OCI-LY7 (cell line): ENCODE data around the gene GDPD3. TPM values are rescaled to one million over a fixed set of nuclear protein-coding genes. Genes with fewer than 3 reads are reported as not detected.

Experiments used
- BruUV-seq: library from RNA; stranded (reverse); fragments of 400-500 nt; replicated peaks from 2 replicates; lab custom pipeline; 2021; lab: Mats Ljungman, UMichigan
- CTCF ChIA-PET: fragments of 300-600 bp; sonication (Branson Sonifier 250); formaldehyde crosslinking; loops from one replicate; lab custom pipeline; 2022; ENCODE audit warnings: antibody characterized with exemption; ENCODE audit not compliant: unreplicated experiment; lab: Charles Lee
- POLR2A ChIA-PET: fragments of 300-600 bp; sonication (Branson Sonifier 250); formaldehyde crosslinking; loops from one replicate; lab custom pipeline; 2022; ENCODE audit warnings: antibody characterized with exemption; lab: Charles Lee
- DNase-seq: peaks from one replicate; pipeline ENCODE4 v3.0.0-alpha.2; 2015; ENCODE audit warnings: low spot score
- H2AFZ ChIP-seq: fragments of 200-600 bp; sonication (generic), shearing (Covaris generic); 2 replicates; pipeline ENCODE4 v1.6.1; 2014; ENCODE audit warnings: mild to moderate bottlenecking, antibody characterized with exemption, low read length, moderate library complexity
- H3K27ac ChIP-seq: fragments of 200-600 bp; sonication (generic); 2 replicates; pipeline ENCODE4 v1.5.1; 2014; ENCODE audit warnings: mixed run types, low read depth, mild to moderate bottlenecking, moderate library complexity, low read length, inconsistent platforms; ENCODE audit not compliant: poor library complexity, severe bottlenecking
- H3K36me3 ChIP-seq: fragments of 200-600 bp; sonication (generic); 2 replicates; pipeline ENCODE4 v1.6.1; 2014; ENCODE audit warnings: mild to moderate bottlenecking, antibody characterized with exemption, low read length, moderate library complexity, mixed read lengths; ENCODE audit not compliant: insufficient read depth
- H3K4me1 ChIP-seq: fragments of 200-600 bp; sonication (generic); 2 replicates; pipeline ENCODE4 v1.5.1; 2014; ENCODE audit warnings: mild to moderate bottlenecking, low read length; ENCODE audit not compliant: insufficient read depth, poor library complexity, severe bottlenecking
- H3K4me2 ChIP-seq: fragments of 200-600 bp; sonication (generic); 2 replicates; pipeline ENCODE4 v1.6.1; 2014; ENCODE audit warnings: mild to moderate bottlenecking, low read length
- H3K4me3 ChIP-seq: fragments of 200-600 bp; sonication (generic); 2 replicates; pipeline ENCODE4 v1.5.1; 2014; ENCODE audit warnings: mild to moderate bottlenecking, low read depth, low read length; ENCODE audit not compliant: poor library complexity, severe bottlenecking
- H3K79me2 ChIP-seq: fragments of 200-600 bp; sonication (generic); 2 replicates; pipeline ENCODE4 v1.6.1; 2016; ENCODE audit warnings: low read depth, mild to moderate bottlenecking, low read length, moderate library complexity, mixed read lengths; ENCODE audit not compliant: insufficient read depth
- H3K9me2 ChIP-seq: fragments of 200-600 bp; sonication (generic); 2 replicates; pipeline ENCODE4 v1.6.1; 2016; ENCODE audit warnings: mild to moderate bottlenecking, low read length, mixed read lengths; ENCODE audit not compliant: insufficient read depth
- H3K9me3 ChIP-seq: fragments of 200-600 bp; sonication (generic); 2 replicates; pipeline ENCODE4 v1.6.1; 2014; ENCODE audit warnings: mild to moderate bottlenecking, mixed run types, low read length, mixed read lengths
- H4K20me1 ChIP-seq: fragments of 200-600 bp; sonication (generic); 2 replicates; pipeline ENCODE4 v1.6.1; 2014; ENCODE audit warnings: mild to moderate bottlenecking, antibody characterized with exemption, low read length, moderate library complexity, mixed read lengths; ENCODE audit not compliant: insufficient read depth
- EZH2phosphoT487 ChIP-seq: fragments of 200-600 bp; sonication (generic); IDR thresholded peaks from 2 replicates; pipeline ENCODE4 v1.6.1; 2018; ENCODE audit warnings: low read depth, borderline replicate concordance, mild to moderate bottlenecking, mixed run types, antibody characterized with exemption, low read length, moderate library complexity, mixed read lengths
- intact Hi-C: fragments of 100-400 bp; cut with micrococcal nuclease; formaldehyde crosslinking; loops from one replicate; pipeline ENCODE4 v1.10.0; 2022; ENCODE audit not compliant: unreplicated experiment
- total RNA-seq, 2 experiments: library from RNA; depleted of rRNA in 1 of 2; stranded (reverse); fragments of >200 nt in 1 of 2; shearing (Covaris generic) in 1 of 2; gene quantifications; 2 replicates each; pipeline ENCODE4 v1.2.3, GENCODE V29; 2014 to 2022
- TF ChIP-seq, protein P1 (sequence below): fragments of 200-600 bp; sonication (generic); conservative IDR thresholded peaks from 2 replicates; pipeline ENCODE4 v1.5.1; 2014; ENCODE audit warnings: mild to moderate bottlenecking, antibody characterized with exemption, low read length, moderate library complexity, mixed read lengths

Gene GDPD3
- total RNA-seq, 2 experiments from 2014 or later: 2.0 to 5.2 TPM

DNA sequence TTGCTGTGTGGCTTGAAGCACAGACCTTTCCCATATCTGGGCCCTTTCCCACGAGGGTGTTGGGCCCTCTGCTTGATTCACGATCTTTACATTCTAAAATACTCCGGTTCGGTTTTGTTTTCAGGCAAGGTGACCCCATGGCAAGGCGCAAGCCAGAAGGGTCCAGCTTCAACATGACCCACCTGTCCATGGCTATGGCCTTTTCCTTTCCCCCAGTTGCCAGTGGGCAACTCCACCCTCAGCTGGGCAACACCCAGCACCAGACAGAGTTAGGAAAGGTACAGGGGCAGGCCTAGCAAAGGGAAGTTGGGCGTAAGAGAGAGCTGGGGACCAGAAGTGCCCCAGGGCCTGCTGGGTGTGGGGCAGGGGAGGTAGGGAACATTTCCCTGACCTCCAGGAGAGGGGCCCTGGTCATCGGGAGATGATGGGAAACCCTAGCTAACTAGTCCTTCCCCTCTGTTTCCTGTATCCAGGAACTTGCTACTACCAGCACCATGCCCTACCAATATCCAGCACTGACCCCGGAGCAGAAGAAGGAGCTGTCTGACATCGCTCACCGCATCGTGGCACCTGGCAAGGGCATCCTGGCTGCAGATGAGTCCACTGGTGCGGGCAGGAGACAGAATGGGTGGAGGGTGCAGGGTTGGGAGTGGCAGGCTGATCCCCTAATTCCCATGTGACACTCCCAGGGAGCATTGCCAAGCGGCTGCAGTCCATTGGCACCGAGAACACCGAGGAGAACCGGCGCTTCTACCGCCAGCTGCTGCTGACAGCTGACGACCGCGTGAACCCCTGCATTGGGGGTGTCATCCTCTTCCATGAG is 46.4 kb downstream of the GDPD3 start:
- Histone ChIP-seq H3K27ac (peak overlapping the region; percentile 86), H3K9me2 (no peaks in the 10 kb centered on the region), H3K4me2 (peak overlapping the region; percentile 94), H3K79me2 (peaks cover 44% of the 10 kb centered on the region), H4K20me1 (peaks cover 14% of the 10 kb centered on the region), H2AFZ (no peak overlapping the region), H3K4me3 (peak overlapping the region; percentile 99), H3K36me3 (peaks cover 64% of the 10 kb centered on the region), H3K9me3 (no peaks in the 10 kb centered on the region), H3K4me1 (peaks cover 39% of the 10 kb centered on the region)
- TF ChIP-seq, protein P1, sequence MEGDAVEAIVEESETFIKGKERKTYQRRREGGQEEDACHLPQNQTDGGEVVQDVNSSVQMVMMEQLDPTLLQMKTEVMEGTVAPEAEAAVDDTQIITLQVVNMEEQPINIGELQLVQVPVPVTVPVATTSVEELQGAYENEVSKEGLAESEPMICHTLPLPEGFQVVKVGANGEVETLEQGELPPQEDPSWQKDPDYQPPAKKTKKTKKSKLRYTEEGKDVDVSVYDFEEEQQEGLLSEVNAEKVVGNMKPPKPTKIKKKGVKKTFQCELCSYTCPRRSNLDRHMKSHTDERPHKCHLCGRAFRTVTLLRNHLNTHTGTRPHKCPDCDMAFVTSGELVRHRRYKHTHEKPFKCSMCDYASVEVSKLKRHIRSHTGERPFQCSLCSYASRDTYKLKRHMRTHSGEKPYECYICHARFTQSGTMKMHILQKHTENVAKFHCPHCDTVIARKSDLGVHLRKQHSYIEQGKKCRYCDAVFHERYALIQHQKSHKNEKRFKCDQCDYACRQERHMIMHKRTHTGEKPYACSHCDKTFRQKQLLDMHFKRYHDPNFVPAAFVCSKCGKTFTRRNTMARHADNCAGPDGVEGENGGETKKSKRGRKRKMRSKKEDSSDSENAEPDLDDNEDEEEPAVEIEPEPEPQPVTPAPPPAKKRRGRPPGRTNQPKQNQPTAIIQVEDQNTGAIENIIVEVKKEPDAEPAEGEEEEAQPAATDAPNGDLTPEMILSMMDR: no peak
- no peak for TF ChIP-seq EZH2phosphoT487
- BruUV-seq: no TSS peak
- no peak for DNase-seq
- ChIA-PET CTCF (no interaction called here), POLR2A (interaction anchor here (0.6 to 1.5 kb wide), 3 partner anchors 9 to 205 kb away, joined by 3 to 4 read pairs (median 3); no protein-coding TSS in a partner anchor)
- intact Hi-C loops: loop anchor here (10.0 kb wide), 1 partner anchor 288 kb away; the partner anchor contains the start of gene CD2BP2

DNA sequence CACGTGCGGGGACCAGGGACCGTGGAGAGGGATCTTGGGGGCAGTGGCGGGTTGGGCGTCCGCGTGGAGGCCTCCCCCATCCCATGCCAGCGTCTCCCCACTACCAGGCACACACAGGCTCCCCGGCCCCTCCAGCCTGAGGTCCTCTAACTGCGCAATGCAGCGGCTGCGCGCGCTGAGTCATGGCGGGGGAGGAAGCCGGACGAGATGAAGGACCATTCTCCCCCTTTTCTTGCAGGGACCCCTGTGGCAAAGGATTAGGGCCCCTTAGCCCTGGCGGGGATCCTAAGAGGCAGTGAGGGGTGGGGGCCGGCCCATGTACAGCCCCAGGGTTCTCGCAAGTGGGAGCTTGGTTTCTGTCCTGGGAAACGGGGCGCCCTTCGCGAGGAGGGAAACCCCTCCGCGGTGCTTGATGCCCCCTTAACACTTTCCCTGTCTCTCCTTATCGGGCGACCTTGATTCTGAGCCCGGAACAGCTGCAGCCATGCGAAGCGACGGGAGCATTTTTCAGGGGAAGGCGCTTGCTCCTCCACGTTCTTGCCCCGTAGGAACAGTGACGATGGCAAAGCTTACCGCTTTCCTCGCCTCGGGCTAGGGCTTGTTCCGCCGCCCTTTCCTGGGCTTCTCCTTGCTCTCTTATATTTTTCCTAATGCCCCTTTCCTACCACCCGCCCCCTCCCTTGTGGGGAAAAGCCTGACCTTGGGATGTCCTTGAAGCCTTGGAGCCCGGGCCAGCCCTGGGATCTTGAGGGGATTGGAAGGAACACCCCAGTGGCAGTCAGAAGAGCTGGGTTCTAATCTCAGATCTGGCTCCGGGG is 47.2 kb downstream of the GDPD3 start:
- peak overlapping the region; percentile 94 for H3K4me2 ChIP-seq
- H4K20me1 ChIP-seq: peaks cover 14% of the 10 kb centered on the region
- CTCF ChIA-PET: interaction anchor here (0.7 to 1.0 kb wide), 2 partner anchors 26 to 118 kb away, joined by 3 read pairs; partner anchors contain the start of gene TBX6
- peaks cover 55% of the 10 kb centered on the region for H3K36me3 ChIP-seq
- H3K79me2 ChIP-seq: peaks cover 44% of the 10 kb centered on the region
- H3K9me2 ChIP-seq: no peaks in the 10 kb centered on the region
- H2AFZ ChIP-seq: no peak overlapping the region
- TF ChIP-seq, protein P1: no peak
- TF ChIP-seq EZH2phosphoT487: no peak
- peak; percentile 35 for DNase-seq
- POLR2A ChIA-PET: interaction anchor here (0.8 to 1.6 kb wide), 3 partner anchors 10 to 93 kb away, joined by 3 to 5 read pairs (median 4); partner anchors contain the start of gene TAOK2
- no peaks in the 10 kb centered on the region for H3K9me3 ChIP-seq
- peak overlapping the region; percentile 99 for H3K4me3 ChIP-seq
- H3K27ac ChIP-seq: peak overlapping the region; percentile 86
- intact Hi-C loops: loop anchor here (1.0 to 10.0 kb wide), 3 partner anchors 9 to 289 kb away; partner anchors contain the start of genes CD2BP2 and PPP4C
- BruUV-seq: TSS peak; percentile 27
- peaks cover 39% of the 10 kb centered on the region for H3K4me1 ChIP-seq
